Activated CD4-positive, alpha-beta T cell treated with anti-CD3 and anti-CD28 coated beads, Interleukin-2, Interleukin-6, amounts not matched to agents 100 ng/mL and 50 ng/mL, durations not matched to agents 16 hours and 8 hours (primary cell): ENCODE data around the gene MTMR6.

Experiments
- DNase-seq: peaks from one replicate; pipeline ENCODE4 v3.0.0-alpha.2; 2020

MTMR6 gene

DNA sequence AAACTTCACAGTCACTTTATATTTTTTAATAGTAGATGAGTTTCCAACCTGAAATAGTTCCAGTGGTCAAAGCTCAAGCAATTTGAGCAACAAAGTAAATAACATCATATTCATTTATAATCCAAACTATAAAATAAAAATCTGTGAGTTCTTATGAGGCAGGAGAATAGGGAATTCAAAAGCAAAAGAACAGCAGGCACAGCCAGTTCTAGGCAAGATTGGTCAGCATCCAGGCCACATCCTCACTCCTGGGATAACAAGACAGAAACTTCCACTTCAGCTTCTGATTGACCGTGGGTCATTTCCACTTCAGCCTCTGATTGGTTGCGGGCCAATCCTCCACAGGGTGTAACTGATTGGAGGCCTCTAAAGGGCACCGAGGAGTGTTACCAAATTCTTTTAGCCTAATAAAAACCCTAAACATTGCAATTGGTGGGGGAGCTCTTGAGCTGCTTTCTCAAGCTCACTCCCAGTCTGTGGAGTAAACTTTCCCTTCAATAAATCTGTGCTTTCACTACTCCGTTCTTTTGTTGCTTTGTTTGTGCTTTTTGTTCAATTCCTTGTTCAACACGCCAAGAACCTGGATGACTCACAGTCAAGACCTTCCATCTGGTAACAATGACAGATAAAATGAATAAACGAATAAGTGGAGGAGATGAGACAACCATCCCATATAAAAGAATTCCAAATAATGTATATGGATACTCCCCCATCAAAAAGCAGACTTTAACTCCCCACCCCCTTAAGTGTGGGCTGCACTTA lies 72.6 kb downstream of the MTMR6 start:
- no peak for DNase-seq

DNA sequence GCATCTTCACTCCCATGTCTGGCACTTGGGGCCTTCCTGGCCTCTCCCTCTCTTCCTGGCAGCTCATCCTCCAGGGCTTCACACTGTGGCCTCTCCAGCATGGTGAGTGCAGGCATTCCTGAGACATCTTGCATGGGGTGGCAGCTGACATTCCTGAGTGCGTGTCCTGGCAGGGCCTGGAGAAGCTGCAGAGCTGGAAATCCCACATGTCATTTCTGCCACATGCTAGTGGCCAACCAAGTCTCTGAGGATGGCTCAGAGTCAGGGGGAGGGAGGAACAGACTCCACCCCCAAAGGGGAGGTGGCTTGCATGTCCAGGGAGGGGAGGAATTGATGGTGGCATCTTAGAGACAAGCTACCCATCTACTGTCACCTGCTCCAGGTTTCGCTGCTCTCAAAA lies 73.6 kb downstream of the MTMR6 start:
- no peak for DNase-seq

DNA sequence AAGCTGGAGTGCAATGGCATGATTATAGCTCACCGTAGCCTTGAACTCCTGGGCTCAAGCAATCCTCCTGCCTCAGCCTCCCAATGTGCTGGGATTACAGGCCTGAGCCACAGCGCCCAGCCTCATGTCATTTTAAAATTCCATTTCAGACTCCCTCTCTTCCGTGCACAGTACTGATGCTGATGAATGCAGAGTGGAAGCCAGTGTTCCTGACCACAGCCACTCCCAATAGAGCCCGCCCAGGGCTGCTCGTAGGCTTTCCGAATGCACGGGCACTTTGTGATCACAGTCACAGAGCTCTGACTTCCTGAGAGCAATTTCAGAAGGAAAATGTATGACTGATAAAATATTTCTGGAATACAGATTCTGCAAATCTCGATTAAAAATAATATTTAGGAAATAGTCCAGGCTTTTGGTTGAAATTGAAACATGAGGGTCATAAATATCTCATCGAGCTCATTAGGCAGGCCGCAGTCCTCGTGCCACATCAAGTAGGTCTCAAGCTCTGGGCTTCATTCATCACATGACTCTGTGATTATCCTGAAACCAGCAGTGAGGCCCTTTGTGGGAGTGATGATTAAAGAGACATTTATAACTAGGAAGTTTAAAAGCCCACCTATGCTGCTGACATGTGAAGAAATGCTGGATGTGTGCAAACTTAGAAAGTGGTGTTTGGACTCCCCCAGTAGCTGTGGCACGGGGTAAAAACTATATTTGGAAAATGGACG lies 76.3 kb downstream of the MTMR6 start:
- DNase-seq = no peak

DNA sequence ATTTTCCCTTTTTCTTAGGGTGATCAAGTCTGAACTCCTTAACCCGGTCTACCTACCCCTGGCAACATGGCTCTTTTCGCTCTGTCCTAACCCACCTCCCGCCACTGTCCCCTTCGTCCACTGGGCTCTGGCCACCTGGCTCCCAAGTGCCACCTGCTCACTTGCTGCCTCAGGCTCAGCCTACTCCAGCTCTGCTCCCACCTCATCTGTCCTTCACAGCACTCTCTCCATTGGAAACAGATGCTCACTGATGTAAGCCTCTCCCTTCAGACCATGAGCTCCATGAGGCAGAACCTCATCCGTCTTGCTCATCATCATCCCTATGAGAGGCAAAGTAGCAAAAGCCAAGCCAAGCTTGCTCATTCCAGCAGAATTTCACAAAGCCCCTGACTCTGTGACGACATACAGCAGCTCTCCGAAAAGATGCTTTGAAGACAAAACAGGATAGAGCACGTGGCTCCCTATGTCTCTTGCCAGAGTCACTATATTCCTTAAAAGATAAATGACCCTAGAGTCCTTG lies 79.9 kb downstream of the MTMR6 start:
- no peak for DNase-seq

DNA sequence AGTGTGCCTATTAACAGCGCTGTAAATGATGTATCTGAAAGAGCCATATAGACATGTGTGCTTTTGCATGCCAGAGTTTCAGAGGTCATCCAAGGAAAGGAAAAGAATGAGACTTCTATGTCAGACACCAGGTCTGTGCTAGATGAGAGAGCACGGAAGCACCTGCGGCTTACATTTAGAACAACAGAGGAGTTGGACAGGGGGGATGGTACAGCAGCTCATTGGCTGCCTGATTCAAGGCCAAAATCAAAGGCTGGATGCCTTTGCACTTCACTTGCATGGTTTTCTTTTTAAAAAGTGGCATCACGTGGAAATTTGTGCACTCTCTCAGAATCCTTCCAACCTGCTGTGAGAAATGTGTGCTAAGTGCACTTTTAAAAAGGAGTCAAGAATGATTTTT lies 82.4 kb downstream of the MTMR6 start:
- no peak for DNase-seq

DNA sequence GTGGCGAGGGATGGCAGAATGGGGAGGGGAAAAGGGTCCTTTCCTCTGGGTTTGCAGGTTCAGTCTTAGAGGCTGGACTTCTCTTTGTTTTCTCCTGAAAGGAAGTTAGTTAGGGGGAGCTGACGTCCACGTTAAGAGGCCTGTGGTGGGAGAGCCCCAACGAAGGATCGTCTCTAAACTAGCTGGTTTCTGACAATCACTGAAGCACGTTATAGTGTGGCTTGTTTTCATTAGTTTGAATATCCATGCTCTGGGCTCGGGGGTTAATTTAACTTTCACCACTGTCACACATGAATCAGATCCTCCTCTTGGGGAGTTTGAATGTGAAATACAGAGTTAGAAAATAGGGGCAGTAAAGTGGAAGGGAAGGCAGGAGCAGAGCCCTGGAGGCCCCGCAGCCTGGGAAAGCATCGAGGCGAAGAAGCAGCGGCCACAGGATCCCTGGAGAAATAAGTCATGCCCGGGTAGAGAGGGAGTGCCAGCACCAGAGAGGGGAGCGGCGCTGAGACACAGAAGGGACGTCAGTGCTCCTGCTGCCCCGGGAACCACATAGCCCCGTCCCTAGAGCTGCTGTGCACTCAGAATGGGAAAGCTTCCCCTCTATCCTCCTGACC lies 84.1 kb downstream of the MTMR6 start:
- DNase-seq = no peak

DNA sequence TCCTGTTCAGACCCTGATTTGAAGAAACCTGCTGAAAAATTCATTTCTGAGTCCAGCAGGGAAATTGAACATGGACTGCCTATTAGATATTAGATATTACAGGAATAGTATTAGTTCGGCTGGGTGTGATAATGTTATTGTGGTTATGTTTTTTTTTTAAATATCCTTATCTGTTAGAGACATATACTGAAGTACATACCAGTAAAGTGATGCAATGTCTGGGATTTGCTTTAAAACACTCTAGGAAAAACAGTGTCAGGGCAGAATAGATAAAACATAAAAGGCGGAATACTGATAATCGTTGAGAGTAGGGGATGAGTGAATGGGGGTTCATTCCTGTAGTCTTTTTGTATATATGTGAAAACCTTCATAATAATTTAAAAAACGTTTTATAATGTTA lies 86.5 kb downstream of the MTMR6 start:
- no peak for DNase-seq

DNA sequence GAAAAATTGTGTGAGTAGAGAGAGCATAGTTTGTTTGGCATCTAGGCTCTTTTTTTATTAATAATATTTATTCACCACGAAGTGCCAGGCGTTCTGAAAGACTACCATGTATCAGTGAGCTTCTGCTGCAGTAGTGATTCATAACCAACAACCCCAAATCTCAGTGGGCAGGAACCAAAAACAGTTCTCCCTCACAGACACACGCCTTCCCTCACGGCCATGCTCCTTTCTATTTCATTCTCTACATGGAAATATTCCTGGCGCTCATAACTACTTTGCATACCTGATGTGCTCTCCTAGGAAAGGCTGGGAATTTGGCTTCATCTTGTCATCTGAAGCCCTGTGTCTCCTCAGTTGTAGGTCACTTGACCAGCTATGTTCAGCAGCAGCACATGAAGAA lies 88.6 kb downstream of the MTMR6 start:
- no peak for DNase-seq

DNA sequence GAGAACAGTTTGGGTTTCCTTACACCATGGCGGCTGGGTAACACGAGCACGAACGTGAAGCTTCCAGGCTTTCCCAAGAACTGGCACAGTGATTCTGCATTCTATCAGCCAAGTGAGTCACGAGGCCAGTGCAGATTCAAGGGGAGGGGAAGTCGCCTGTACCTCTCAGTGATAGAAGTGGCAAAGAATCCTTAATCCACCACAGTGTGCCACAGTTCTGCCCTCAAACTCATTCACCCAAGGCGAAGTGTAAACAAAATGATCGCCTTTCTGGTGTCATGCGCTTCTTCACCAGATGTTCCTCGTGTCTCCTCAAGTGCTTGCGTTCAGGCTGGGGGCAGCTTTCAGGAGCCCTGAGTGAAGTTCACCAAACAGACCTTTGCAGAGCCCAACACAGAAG lies 90.3 kb downstream of the MTMR6 start:
- DNase-seq = no peak
